AG04450 (cell line): ENCODE results near the gene KRTAP10-2. TPM values are rescaled to one million over a fixed set of nuclear protein-coding genes. Genes with fewer than 3 reads are reported as not detected.

Experiments used
- CTCF ChIA-PET: fragments of 300-600, 350-600 bp; formaldehyde crosslinking; extraction: SDS; loops from one replicate; lab custom pipeline; 2022; ENCODE audit warnings: antibody characterized with exemption, inconsistent platforms; lab: Charles Lee
- POLR2A ChIA-PET: fragments of 350-600 bp; formaldehyde crosslinking; extraction: SDS; loops from one replicate; lab custom pipeline; 2021; ENCODE audit warnings: antibody characterized with exemption, inconsistent platforms; lab: Yijun Ruan, JAX
- DNase-seq: peaks from one replicate; pipeline ENCODE4 v3.0.0-alpha.2; 2011; ENCODE audit warnings: low read depth, low spot score
- H3K27ac ChIP-seq: one replicate; pipeline ENCODE4 v1.5.1; 2012; ENCODE audit warnings: low read depth, low read length, control low read depth
- H3K27me3 ChIP-seq: one replicate; pipeline ENCODE4 v1.6.0; 2012; ENCODE audit warnings: low read length; ENCODE audit not compliant: control insufficient read depth, insufficient read depth
- H3K4me3 ChIP-seq: 2 replicates; pipeline ENCODE4 v1.5.1; 2011; ENCODE audit warnings: mild to moderate bottlenecking, low read depth, low read length, control low read depth
- H3K9me3 ChIP-seq: 2 replicates; pipeline ENCODE4 v1.5.1; 2012; ENCODE audit warnings: low read length; ENCODE audit not compliant: control insufficient read depth, insufficient read depth
- CTCF ChIP-seq: IDR thresholded peaks from 2 replicates; pipeline ENCODE4 v1.5.1; 2011; ENCODE audit warnings: low read depth, low read length, control low read depth, inconsistent platforms
- polyA plus RNA-seq: library from polyadenylated mRNA; depleted of rRNA; stranded (reverse); fragments of >200 nt; gene quantifications from 2 replicates; pipeline ENCODE4 v1.2.3, GENCODE V29; 2011; rRNA removed

KRTAP10-2 gene
- polyA plus RNA-seq, 1 experiment = not detected

- POLR2A ChIA-PET = no interaction called here
- CTCF ChIA-PET = interaction anchor here (0.8 kb wide), 1 partner anchor 291 kb away, joined by 3 read pairs; no protein-coding TSS in a partner anchor
- TF ChIP-seq CTCF = no peak
- no peaks in the 10 kb centered on the region; the same call in 1 of the 2 replicates for H3K9me3 ChIP-seq
- no peak overlapping the region for H3K27ac ChIP-seq
- H3K4me3 ChIP-seq = no peak overlapping the region
- no peak for DNase-seq
- H3K27me3 ChIP-seq = peaks cover 18% of the 10 kb centered on the region
These were observed 48.9 kb downstream of the KRTAP10-2 start for GRCh38 chr21:44502171-44502958.

Other genes with a start within 250 kb of the KRTAP10-2 start
- 3.7 and 7.1 TPM in 2 replicates for gene CFAP410, start 212.1 kb downstream of the KRTAP10-2 start, polyA plus RNA-seq
- not detected in 2 replicates for gene TRPM2, start 197.9 kb downstream of the KRTAP10-2 start, polyA plus RNA-seq
- gene LRRC3, start 96.0 kb downstream of the KRTAP10-2 start, polyA plus RNA-seq = 0.10 and 0.14 TPM in 2 replicates
- gene KRTAP10-1, start 11.3 kb downstream of the KRTAP10-2 start, polyA plus RNA-seq = not detected in 2 replicates
- not detected in 2 replicates for gene KRTAP10-3, start 7.3 kb upstream of the KRTAP10-2 start, polyA plus RNA-seq
- not detected in 2 replicates for gene KRTAP10-4, start 22.2 kb upstream of the KRTAP10-2 start, polyA plus RNA-seq
- gene KRTAP10-5, start 29.1 kb upstream of the KRTAP10-2 start, polyA plus RNA-seq = not detected in 2 replicates
- gene KRTAP10-6, start 41.0 kb upstream of the KRTAP10-2 start, polyA plus RNA-seq = not detected in 2 replicates
- gene KRTAP10-7, start 49.1 kb upstream of the KRTAP10-2 start, polyA plus RNA-seq = not detected in 2 replicates
- gene KRTAP10-8, start 60.6 kb upstream of the KRTAP10-2 start, polyA plus RNA-seq = not detected in 2 replicates
- gene KRTAP10-9, start 75.6 kb upstream of the KRTAP10-2 start, polyA plus RNA-seq = not detected in 2 replicates
- not detected in 2 replicates for gene KRTAP10-10, start 85.9 kb upstream of the KRTAP10-2 start, polyA plus RNA-seq
- not detected in 2 replicates for gene KRTAP10-11, start 94.9 kb upstream of the KRTAP10-2 start, polyA plus RNA-seq
- not detected in 2 replicates for gene KRTAP12-4, start 103.2 kb upstream of the KRTAP10-2 start, polyA plus RNA-seq
- gene KRTAP12-3, start 106.4 kb upstream of the KRTAP10-2 start, polyA plus RNA-seq = not detected in 2 replicates
- not detected in 2 replicates for gene KRTAP12-2, start 115.4 kb upstream of the KRTAP10-2 start, polyA plus RNA-seq
- not detected in 2 replicates for gene KRTAP12-1, start 130.7 kb upstream of the KRTAP10-2 start, polyA plus RNA-seq
- not detected in 2 replicates for gene KRTAP10-12, start 145.7 kb upstream of the KRTAP10-2 start, polyA plus RNA-seq
- not detected in 2 replicates for gene TSPEAR, start 160.1 kb upstream of the KRTAP10-2 start, polyA plus RNA-seq